T-helper 2 cell treated with Interferon-gamma antibody and Interleukin-4, amounts not matched to agents 100 ng/mL and 5 ng/mL, for 36 hours (primary cell): ENCODE measurements around the gene SEMG1. TPM values are rescaled to one million over a fixed set of nuclear protein-coding genes. Genes with fewer than 3 reads are reported as not detected.

Source experiments
- intact Hi-C: fragments of 100-400 bp; cut with micrococcal nuclease; formaldehyde crosslinking; loops from one replicate; pipeline ENCODE4 v1.15.1; 2023
- total RNA-seq: library from RNA; stranded (reverse); gene quantifications from 2 replicates; pipeline ENCODE4 v1.2.3, GENCODE V29; 2022

SEMG1 gene, protein sequence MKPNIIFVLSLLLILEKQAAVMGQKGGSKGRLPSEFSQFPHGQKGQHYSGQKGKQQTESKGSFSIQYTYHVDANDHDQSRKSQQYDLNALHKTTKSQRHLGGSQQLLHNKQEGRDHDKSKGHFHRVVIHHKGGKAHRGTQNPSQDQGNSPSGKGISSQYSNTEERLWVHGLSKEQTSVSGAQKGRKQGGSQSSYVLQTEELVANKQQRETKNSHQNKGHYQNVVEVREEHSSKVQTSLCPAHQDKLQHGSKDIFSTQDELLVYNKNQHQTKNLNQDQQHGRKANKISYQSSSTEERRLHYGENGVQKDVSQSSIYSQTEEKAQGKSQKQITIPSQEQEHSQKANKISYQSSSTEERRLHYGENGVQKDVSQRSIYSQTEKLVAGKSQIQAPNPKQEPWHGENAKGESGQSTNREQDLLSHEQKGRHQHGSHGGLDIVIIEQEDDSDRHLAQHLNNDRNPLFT
- total RNA-seq = not detected in 2 replicates

DNA sequence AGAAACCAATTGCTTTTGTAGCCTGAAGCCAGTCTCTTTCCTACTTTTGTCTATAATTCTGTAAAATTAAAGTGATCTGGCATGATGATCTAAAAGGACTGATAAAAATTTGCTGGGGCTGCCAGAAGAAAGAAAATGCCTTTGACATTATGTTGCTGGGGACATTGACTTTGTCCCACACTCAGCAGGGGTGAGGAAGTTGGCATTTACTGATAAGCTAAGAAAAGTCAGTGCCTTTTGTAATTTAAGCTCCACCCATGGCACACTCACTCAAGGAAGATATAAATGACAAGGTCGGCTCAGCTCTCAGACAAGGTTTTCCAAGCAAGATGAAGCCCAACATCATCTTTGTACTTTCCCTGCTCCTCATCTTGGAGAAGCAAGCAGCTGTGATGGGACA is at the start of gene SEMG1:
Gene SEMG1, plus strand, starts transcription at position 309 of the 400 bp plus-strand sequence. Its CDS starts 21 bp downstream, at position 330.
- intact Hi-C loops = no loop called here

DNA sequence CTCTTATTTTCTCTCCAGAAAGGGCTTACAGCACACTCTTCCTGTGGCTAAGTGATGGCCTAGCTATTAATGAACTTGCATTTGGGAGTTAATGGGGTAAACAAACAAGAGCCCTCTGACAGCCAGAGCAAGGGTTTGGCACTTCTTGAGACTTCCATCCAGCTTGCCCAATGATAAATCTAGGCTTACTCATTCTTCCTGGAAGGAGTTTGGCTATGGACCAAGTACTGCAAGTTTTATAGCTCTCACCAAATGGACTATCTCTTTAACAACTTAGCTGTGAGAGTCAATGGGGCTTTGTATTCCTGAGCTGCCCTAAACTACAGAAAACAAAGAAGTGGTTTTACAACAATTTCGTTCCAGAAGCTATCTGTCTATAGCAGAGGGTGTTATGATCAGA is 48.9 kb upstream of the SEMG1 start:
- intact Hi-C loops = no loop called here

DNA sequence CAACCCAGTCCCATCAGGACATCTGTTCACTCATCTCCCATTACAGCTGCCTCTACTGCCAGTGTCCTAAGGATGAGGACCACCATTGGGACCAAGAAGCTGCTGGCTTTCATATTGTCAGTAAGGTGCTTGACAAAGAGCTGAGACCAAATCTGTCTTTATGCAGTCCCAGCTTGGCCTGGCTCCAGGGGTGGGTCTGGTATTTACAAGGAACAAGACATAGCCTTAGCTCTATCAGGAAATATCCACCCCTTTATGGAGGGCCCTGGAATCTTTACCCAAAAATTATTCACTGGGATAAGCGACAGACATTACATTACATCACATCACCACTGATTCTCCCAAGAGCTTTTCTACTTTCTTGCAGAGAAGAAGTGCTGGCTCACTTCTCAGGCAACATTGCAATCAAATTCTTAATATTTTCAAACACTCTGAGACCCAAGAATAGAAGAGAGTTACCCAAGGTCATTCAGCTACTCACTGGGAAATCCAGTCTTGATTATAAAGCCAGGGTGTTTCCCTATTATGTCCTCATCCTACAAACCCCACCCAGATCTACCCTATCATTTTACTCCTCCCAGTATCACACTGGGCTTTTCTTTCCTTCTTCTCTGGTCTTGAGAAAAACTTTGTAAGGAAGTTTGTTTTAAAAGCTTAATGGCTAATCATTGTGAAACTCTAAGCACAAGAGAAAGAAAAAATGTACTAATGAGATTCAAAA is 43.6 kb upstream of the SEMG1 start:
- intact Hi-C loops = no loop called here

DNA sequence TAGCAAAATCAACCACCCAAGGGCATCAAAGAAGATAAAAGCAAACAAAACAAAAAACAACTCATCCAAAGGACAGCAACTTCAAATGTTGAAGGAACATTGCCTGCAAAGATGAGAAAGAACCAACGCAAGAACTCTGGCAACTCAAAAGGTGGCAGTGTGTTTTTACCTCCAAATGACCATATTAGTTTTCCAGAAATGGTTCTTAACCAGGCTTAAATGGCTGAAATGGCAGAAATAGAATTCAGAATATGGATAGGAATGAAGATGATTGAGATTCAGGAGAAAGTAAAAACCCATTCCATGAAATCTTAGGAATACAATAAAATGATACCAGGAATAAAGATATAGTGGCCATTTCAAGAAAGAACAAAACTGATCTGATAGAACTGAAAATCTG is 41.9 kb upstream of the SEMG1 start:
- intact Hi-C loops = no loop called here

DNA sequence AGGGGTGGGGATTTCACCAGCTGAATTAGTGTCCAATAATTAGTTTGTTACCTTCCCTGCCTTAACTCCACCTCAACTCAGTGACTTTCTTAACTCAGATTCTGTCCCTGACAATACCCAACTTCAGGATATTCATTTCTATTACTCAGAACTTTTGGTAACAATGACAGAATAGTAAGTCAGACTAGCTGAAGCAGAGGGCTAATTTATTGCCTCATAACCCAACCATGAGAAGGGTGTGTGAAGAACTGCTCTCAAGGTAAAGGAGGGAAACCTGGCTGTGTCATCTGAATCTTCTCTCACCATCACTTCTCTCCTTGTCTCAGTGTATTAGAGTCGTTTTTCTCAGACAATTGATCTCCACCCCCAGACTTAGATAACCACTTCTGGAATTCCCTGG is 33.3 kb upstream of the SEMG1 start:
- intact Hi-C loops = no loop called here

DNA sequence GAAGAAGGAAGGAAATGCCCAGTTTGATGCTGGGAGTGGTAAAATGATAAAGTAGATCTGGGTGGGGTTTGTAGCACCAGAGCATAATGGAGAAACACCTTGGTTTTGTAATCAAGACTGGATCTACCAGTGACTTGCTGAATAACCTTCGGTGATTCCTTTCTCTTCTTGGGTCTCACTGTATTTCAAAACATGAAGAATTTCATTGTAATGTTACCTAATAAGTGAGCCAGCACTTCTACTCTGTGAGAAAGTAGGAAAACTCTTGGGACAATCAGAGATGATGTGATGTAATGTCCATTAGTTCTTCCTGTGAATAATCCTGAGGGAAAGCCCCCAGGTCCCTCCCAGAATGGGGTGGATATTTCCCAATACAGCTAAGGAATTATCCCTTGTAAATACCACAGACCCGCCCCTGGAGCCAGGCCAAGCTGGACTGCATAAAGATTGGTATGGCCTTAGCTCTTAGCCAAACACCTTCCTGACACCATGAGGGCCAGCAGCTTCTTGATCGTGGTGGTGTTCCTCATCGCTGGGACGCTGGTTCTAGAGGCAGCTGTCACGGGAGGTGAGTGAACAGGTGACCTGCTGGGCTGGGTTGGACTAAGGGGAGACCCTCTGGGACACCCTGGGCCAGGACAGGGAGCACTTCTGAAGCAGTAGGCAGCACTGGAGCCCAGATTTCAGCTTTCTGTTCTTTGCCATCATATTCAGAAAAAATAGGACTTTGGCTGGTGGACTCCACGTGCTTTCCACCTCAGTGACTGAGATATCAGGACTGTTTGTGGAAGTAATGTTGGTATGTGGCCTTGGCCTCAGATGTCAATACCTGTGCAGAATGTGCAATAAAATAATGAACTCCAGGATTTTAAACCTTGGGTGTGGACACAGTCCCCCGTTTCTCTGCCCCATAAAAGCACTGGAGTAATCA is 32.1 kb upstream of the SEMG1 start, which contains the start of gene PI3:
Gene PI3, plus strand, starts transcription at position 469 of the 931 bp plus-strand sequence. Its CDS starts 21 bp downstream, at position 490.
- intact Hi-C loops = no loop called here

DNA sequence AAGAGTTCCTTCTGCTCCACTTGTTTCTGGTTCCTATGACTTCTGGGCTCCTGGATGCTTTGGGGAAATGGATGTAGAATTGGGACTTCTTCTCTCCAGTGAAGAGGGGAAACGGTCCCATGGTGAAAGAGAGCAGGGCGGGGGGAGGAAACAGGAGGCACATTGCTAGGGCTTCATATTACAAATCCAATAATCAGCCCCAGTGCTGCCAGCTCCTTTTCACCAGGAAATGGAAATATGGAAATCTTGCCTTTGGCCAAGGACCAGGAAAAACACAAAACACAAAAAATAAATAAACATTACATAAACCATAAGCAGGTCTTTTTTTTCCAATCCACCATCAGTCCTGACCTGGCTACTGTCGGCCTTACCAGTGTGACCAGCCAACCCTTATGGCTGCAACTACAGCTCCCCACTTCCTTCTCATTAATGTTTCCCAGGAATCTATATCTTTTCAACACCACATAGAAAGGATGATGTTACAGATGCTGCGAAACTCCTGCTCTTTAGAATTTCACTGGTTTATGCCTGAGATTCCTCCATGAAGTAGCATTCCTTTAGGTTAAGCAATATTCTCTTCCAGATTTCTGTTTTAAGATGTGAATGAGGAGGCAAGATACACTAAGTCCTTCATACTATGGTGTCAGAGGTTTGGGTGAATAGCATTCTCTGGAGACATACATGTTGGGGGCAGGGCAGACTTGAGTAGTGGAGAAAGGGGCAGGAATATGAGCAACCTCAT is 30.1 kb upstream of the SEMG1 start:
- intact Hi-C loops = no loop called here

DNA sequence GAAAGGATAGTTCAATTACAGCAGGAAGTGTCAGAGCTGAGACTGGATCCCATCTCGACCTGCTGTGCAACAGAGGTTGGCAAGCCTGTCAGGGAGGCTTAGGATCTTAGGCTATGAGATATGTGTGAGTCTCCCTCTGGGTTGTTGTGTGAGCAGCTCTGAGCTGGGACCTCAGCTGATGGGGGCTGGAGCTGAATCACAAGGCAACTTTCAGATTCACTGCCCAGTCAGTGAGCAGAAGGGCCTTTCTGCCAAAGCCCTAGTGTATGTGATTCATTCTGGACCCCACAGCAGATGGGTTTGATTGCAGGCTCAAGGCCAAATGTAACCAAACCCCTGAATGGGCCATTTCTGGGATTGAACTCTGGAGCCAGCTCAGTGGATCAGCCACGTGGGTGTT is 27.7 kb upstream of the SEMG1 start:
- intact Hi-C loops = no loop called here

DNA sequence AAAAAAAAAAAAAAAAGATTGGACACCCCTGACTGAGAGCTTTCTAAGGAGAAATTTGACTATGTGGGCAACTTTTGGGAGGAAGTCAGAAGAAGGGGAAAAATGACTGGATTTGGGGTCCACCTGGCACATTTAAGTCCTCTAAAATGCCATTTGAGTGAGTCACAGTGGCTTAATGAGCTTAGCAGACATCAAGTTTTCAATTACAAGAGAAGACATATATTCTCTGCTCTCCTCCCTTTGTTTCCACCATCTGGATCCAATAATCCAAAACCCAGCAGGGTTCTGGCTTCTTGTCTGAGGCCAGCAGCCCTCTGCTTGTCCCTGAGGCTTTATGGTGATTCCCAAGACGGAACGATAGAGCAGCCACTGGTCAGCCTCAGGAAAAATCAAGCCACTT is 25.2 kb upstream of the SEMG1 start:
- intact Hi-C loops = no loop called here

DNA sequence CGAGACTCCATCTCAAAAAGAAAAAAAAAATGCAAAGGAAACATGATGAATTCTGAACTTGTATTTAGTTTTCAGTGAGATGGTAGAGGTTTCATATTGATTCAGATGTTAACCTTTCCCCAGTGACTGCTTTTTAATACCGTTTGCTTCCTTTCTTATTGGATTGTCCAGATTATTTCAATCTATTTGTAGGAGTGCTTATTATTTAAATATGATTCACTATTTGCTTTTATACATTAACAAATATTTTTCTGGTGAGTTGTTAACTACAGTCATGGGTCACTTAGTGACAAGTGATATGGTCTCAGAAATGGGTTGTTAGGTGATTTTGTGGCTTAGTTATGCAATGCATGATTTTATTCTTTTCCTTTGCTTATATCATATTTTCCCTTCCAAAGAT is 23.7 kb upstream of the SEMG1 start:
- intact Hi-C loops = no loop called here

DNA sequence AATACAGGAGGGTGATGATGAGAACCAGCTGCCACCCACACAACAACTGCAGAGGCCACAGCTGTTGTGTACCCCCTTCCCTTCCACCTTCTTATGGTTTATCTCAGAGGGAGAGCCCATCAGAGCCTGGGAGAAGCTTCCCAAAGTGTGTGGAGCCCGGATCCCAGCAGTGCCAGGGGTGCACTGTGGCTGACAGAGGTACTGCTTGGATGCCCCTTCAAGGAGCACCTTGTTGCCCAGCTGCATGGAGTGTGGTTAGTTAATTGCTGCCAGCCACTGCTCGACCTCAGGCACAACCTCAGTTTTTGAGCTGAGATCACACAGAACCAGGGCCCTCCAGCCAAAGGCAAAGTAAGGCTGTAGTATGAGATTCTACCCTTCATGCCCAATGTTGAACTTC is 19.1 kb upstream of the SEMG1 start:
- intact Hi-C loops = no loop called here

DNA sequence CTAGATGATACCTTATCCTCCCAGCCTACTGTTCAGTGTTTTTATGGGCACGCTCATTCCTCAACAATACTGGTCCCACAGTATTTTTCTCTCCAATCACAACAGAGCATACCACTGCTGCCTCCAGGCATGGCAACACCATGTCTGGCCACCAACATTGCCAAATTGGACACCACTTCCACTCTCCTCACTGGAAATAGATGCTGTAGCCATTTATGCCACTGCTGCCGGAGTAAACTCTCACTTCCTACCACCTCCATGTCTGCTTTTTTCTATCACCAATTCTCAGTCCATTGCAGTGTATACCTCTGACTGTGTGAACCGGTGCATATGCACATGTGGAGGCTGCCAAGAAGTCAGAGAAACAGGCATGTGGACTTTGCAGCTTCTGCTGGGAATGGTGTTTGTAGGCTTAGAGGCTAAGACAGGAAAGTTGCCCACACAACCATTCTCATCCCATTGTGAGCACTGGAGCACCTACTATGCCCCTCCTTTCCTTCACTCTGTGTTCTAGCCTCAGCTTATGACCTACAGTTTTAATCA is 17.7 kb upstream of the SEMG1 start:
- intact Hi-C loops = no loop called here

DNA sequence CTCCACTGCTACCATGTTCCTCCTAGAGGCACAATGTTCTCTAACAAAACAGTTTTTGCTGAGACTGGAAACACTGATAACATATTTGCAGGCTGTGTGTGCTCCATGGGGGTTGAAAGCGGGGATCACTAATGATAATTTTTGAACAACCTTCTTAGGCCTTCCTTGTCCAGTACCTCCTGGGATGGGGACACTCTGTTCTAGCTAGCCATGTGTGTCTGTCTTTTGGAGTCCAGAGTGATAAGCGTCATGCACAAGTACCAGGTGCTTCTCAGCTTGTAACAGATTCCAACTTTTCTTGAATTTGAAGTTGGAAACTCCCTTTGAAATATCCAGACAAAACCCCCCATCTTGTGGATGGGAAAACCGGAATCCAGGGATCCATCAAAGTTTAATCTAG is 17.0 kb upstream of the SEMG1 start:
- intact Hi-C loops = no loop called here

DNA sequence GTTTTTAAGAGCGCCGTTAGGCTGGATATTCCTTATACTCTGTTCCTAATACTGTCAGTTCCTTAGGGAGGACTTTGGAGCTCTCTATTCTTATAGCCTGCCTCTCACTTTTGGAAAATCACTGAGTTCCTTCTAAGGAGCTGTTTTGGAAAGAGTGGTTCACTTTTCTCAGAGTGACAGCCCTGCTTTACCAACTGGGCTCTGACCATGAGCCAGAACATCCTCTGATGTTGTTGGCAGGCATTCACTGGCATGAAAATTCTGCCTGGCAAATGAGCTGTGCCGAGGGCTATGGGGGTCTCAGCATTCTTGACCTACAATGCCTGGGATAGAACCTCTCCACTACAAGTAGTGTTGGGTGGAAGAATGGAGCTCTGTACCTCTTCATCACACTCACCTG is 14.9 kb upstream of the SEMG1 start:
- intact Hi-C loops = no loop called here

DNA sequence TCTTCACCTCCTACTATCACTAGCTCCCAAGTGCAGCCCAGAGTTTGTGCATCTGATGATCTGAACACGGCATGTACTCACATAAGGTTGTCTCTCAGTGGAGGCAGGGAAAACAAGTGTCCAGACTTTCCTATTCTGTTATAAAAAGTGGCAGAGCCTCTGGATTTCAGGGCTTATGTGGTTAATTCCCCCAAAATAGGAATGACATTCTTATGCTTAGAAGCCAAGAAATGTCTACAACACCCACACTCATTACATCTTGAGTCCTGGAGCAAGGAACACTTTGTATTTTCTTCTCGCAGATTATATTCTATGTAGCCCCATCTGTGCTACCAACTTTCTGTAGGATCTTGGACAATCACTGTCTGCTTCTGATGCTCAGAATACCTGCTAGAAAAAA is 13.5 kb upstream of the SEMG1 start:
- intact Hi-C loops = no loop called here

DNA sequence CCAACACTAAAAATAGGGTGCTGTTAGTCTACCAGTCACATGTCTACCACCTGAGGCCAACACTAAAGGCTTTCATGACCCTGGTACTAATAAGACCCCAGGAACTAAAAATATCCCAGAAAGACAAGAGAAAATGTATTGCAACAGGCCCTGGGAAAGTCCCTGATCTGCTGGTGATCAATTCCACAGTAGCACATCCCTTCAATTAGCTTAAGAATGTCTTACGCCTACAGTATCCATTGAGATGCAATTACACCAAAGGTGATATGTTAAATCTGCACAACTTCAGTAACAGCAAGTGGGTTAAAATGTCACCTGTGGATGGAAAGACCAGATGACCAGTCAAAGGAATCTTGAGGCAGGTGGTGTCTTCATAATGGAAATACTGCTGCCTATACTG is 3.1 kb downstream of the SEMG1 start:
- intact Hi-C loops = no loop called here

DNA sequence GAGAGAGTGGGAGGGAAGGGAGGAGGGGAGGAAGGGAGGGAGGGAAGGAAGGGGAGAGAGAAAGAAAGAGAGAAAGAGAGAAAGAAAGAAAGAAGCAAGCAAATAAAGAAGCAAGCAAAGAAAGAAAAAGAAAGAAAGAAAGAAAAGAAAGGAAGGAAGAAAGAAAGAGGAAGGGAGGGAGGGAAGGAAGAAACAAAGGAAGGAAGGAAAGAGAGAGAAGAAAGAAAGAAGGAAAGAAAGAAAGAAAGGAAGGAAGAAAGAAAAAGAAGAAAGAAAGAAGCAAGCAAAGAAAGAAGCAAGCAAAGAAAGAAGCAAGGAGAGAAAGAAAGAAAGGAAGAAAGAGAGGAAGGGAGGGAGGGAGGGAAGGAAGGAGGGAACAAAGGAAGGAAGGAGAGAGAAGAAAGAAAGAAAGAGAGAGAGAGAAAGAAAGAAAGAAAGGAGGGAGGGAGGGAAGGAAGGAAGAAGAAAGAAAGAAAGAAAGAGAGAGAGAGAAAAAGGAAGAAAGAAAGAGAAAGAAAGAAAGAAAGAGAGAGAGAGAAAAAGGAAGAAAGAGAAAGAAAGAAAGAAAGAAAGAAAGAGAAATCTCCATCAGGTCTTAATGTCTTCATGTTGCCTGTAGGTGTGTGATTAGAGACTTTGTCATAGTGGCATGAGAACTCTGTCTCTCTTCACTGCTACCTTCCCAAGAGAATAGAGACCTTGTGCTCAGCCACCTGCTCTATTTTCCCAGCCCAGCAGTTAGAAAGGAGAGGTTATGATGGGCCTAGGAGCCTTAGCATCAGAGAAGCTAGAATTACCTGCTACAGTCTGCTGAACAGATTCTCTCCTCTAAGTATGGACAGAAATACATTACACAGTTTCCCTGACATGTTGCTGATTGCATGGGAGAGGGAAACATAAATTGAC is 5.0 kb downstream of the SEMG1 start:
- intact Hi-C loops = no loop called here

DNA sequence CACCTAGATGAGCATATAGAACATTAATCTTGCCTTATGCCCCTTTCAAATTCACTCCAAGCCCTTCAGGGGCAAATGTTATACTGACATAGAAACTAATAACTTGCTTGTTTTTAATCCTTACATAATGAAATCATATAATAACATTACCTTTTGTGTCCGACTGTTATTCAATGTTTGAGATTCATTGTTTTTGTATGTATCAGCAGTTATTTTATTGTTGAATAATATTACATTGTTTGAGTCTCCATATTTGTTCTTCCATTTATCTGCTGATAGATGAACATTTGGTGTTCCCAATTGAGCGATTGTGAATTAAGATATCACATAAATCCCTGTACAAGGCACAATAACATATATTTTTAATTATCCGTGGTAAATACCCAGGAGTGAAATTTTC is 6.0 kb downstream of the SEMG1 start:
- intact Hi-C loops = no loop called here

DNA sequence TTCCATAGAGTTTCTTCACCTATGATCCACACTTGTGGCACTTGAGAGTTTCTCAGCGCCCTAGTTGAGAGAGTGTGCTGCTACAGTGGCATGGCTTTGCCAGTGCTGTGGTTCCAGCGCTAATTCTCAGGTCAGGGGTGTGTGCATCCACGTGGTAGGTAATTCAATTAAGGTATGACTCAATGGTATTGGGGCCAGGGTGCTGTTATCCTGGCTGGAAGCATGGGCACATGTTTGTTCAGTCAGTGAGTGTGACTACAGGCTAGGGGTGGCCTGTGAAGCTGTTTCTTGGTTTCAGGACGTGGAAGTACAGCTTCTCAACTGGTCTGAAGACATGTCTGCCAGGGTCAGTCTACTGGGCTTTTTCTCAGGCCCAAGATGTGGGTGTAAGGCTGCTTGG is 11.3 kb downstream of the SEMG1 start:
- intact Hi-C loops = no loop called here

DNA sequence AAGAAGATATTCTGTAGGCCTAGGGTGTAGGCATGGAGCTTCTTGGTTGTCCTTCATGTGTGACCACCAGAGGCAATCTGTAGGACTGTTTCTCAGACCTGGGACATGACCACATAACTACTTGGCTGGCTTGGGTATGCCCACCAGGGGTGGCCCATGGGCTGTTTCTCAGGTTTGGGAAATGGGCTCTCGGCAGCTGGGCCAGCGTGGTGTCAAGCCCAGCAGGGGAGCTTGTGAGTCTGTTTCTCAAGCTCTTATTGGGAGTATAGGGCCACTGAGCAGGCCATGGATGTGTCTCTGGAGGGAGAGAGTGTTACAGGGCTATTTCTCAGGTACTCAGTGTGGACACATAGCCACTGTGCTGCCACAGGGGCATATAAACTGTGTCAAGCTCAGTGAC is 11.8 kb downstream of the SEMG1 start:
- intact Hi-C loops = no loop called here
